HG03520 (cell line): ENCODE measurements around the gene AMMECR1.
"Not testable (repeated sequence)": the region's sequence is repeated elsewhere in the genome, so short reads cannot be mapped to it uniquely, and the experiment has no call there.

Experiments
- ATAC-seq: cut with Tn5 transposase; IDR thresholded peaks from one replicate; pipeline ENCODE4 v1.9.1; 2021; ENCODE audit warnings: mild to moderate bottlenecking, moderate library complexity; ENCODE audit not compliant: unreplicated experiment

Gene AMMECR1

DNA sequence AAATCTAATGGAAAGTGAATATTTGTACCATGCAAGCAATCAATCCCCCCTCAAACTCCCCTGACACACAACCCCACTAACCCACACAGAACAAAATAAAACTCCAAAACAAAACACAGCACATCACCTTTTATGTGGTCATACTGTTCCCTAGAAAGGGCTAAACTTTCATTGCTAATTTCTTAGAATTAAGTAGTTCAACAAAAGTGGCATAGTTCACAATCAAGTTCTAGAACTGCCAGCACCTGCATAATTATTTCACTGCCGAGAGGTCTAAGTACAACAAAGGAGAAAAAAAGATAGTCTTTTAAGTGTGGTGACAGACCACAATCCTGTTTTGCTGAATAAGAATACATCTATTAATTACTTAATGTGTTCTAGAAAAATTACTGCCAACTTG, 58.8 kb downstream of the AMMECR1 start:
- ATAC-seq = no peak

DNA sequence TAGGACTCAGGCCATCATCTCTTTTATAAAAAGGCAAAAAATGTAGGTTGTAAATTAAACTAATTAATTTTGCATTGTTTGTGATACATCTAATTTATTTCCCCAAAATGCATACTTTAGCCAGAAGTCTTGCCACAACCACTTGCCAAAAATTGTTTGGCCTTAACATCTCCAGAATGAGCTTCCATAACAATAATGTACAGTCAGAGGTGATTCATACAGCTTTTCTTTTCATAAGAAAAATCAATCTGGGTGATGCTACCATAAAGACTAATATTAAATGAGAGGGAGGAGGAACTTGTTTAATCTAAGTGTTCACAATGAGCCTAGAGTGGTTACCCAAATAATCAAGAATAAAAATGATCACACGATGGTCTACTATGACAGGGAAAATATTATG, 59.3 kb downstream of the AMMECR1 start:
- ATAC-seq = no peak

DNA sequence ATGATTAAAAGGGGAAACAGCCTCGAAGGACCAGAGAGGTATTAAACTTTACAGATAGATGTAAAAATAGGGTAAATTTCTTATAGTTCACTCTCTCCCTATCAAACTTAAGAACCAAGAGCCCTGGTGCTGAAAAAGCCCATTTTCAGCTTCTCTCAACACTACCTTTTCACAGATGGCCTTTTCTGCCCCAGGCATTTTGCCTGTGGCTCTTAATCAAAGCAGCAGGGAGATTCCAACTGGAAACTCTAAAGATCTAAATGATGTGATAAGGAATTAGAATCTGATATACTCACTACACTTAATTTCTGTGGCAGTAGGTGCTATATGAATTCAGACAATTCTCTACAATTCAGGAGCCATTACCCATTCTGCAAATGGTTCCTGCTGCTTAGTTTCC, 60.0 kb downstream of the AMMECR1 start:
- ATAC-seq = no peak

DNA sequence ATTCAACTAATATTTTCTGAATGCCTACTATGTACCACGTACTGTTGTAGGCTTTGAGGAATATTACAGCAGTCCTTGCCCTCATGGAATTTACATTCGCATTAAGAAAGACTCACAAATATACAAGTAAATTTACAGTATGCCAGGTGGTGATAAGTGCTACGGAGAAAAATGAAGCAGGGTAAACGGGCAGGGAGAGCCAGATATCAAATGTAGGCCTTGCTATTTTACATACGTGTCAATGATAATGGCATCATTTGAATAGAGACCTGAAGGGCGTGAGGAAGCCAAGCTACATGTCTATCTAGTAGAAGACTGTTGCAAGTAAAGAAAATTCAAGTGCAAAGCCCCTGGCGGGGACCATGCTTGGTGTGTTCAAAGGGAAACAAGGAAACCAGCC, 65.2 kb downstream of the AMMECR1 start:
- ATAC-seq = no peak

DNA sequence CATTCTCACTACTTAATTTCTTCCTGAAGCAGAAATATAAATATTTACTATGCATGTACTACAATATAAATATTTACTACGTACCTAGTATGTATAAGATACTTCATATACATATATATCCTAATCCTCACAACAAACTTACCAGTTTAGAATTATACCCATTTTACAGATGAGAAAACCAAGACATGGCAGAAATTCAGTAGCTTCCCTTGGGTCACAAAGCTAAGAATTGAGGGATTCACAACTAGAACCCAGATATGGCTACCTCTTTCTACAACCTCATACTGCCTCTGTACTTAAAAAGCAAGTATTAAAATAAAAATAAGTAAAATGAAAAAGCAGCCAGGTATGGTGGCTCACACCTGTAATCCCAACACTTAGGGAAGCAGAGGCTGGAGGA, 65.9 kb downstream of the AMMECR1 start:
- ATAC-seq = no peak

DNA sequence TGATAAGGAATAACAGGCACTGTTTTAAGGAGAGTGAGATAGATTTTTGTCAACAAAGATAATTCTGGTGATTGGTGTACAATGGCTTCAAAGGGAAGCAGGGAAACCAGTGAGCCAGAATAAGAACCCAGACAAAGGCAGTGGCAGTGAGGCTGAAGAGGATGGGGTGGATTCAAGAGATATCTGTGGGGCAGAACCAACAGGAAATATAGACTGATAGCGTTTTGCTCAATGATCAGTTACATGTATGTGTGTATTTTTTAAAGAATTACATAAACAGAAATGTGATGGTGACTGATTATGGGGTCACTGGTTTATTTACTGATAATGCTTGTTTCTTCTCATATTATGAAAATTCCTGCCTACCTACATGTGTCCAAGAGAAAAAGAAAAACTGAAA, 66.4 kb downstream of the AMMECR1 start:
- ATAC-seq = no peak

DNA sequence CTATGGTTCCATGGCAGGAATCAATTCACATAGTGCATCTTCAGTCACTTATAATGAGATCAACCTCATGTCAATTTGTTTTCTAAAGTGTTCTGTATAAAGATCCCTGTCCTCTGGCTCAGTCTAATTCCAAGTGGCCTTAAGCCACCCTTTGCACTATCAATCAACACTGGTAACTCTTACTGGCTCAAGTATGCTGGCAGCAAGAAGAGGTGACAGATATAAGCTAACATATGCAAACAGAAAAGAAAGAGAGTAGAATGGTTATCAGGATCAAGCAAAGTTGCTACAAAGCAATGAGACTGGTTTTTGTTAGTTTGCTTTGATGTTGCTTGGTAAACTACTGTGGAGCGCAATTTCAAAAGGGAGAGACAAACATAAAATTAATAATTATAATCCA, 67.0 kb downstream of the AMMECR1 start:
- no peak for ATAC-seq

DNA sequence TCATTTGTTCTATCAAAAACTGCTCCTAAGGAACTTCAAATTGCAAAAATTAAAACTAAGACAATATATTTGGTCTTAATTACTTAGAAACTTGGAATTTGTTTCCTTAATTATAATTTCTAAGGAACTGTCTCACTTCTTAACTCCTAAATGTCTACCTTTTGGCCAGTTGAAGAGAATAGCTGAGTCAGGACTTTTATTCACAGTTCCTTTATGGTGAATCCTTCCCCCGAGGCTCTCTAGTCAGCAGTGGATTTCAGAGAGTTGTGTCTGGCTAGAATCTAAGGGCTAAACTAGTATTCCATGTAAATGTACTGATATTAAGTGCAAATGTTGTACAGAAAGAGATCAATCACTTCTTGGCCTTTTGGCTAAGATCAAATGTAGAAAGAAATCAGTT, 69.3 kb downstream of the AMMECR1 start:
- no peak for ATAC-seq

DNA sequence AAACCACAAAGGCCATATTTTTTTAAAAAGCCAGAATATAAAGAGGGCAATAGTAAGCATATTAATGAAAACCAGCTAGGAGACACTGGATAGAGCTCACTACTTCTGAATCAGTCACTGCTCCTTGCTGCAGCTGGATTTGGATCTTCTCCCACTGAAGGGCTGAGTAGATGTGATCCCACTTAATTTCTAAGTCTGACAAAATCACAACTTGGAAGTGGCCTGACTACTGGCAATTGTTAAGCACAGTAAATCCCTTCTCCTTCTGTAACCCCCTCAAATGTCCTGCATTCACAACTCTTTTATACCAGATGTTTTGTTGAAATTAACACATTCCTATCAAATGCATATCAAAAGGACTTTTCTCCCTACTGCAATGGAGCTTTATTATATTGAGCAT, 72.9 kb downstream of the AMMECR1 start:
- ATAC-seq = no peak

DNA sequence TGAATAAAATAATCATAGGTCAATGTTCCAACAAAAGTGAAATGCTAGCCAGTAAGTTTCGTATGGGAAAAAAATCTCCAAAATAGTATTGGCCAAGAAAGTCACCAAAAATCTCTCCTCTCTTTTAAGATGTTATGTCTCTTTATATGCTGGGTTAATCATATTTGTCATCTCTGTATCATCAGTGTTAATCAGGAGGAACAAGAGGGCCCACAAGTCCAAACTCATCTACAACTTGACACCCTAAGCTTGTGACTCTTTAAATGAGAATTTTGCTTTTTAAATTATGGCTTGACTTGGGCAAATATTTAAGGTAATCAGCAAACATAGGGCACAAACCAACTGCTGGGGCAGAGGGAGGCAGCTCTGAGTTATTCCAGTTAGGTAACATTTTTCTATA, 75.5 kb downstream of the AMMECR1 start:
- no peak for ATAC-seq

DNA sequence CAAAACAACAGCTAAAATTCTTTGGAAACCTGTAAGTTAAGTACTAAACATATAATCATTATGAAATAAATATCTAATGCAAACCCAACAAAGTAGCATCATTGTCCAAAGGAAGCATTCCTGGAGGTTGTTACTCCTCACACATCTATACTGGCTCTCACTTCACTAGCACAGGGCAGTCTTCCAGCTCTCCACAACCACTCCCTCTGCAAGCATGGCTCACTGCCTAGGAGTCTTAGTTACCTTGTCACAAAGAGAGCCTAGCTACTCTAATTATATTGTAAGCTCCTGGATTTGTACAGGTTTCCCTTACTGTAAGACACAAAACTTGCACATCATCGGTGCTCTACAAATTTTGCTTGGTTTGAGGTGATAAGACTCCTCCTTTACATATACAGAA, 76.1 kb downstream of the AMMECR1 start:
- no peak for ATAC-seq

DNA sequence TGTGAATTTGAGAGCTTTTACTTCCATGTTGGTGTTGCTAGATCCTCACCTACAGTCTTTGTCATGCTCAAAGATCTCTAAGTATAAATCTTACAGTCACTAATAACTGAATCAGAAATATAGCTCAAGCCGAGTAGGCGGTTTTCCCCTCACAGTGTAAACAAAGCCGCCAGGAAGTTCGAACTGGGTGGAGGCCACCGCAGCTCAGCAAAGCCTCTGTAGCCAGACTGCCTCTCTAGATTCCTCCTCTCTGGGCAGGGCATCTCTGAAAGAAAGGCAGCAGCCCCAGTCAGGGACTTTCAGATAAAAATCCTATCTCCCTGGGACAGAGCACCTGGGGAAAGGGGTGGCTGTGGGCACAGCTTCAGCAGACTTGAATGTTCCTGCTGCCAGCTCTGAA, 79.6 kb downstream of the AMMECR1 start:
- not testable (repeated sequence) for ATAC-seq

DNA sequence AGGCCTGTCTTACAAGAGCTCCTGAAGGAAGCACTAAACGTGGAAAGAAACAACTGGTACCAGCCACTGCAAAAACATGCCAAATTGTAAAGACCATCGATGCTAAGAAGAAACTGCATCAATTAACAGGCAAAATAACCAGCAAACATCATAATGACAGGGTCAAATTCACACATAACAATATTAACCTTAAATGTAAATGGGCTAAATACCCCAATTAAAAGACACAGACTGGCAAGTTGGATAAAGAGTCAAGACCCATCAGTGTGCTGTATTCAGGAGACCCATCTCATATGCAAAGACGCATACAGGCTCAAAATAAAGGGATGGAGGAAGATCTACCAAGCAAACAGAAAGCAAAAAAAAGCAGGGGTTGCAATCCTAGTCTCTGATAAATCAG, 86.4 kb downstream of the AMMECR1 start:
- ATAC-seq = not testable (repeated sequence)

DNA sequence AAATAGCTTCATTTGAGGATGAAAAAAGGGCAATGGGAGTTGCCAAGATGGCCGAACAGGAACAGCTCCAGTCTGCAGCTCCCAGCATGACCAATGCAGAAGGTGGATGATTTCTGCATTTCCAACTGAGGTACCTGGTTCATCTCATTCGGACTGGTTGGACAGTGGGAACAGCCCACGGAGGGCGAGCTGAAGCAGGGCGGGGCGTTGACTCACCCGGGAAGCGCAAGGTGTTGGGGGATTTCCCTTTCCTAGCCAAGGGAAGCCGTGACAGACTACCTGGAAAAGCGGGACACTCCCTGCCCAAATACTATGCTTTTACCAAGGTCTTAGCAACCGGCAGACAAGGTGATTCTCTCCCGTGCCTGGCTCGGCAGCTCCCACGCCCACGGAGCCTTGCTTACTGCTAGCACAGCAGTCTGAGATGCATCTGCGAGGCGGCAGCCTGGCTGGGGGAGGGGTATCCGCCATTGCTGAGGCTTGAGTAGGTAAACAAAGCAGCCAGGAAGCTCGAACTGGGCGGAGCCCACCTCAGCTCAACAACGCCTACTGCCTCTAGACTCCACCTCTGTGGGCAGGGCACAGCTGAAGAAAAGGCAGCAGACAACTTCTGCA, 88.3 kb downstream of the AMMECR1 start:
- not testable (repeated sequence) for ATAC-seq

DNA sequence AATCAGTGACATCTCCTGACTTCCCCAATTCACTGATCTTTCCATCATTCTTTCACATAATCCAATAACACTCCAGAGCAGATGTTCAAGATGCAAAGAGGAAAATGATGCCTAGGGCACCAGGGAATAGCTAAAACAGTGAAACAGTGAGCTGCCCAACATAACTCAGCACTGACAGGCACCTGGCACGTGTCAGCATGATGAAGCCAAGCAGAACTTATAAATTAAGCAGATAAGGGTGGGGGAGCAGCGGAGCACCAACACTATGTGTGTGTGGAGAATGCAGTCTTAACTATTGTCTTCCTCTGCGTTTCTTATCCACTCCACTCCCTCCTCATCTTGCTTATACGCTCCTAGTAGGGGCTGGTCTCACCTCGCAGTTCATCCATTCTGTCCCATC, 89.4 kb downstream of the AMMECR1 start:
- ATAC-seq = no peak

DNA sequence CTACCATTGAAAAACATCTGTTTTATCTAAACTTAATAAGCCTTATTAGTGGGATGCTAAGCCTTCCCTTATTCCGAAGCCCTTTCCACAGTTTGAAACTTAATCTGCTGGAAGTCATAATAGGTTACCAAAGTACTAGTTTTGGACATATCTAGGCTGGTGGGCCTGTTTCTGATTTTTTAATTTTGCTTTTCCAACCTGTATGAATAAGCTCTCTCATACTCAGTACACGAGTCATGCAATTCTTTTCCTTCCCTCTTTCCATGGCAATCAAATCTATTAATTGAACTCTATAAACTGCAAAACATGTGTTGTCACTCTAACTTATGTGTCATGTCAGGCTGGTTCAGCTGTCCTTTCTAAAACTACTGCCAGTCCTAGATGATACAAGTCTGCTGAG, 91.0 kb downstream of the AMMECR1 start:
- ATAC-seq = no peak

DNA sequence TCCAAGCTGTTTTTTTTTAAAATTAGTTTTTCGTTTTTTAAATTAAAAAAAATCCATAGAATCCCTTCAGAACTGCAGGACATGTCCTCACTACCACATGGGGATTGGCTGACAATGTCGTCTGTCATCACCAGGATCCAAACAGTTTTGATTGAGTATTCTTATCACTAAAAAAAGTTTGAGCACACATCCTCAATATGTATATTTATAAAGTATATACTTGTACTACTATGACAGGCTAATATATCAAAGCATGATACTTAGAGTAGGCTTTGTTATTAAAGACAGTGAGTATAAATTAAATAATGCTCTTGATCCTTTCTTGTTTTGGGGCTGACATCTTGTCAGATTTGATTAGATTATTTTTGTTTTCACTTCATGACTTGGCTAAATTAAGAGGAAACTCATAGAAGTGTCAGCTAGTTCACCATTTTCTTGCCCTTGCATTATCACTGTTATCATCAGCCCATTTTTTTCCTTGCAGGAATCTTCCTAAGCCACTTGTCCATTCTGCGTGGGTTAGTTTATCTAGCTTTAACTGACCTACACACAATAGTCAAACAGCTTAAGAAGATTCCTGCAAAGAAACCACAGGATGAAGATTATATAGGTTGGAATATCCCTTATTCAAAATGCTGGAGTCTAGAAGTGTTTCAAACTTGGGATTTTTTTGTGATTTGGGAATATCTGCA, 92.8 kb downstream of the AMMECR1 start:
- ATAC-seq = no peak

DNA sequence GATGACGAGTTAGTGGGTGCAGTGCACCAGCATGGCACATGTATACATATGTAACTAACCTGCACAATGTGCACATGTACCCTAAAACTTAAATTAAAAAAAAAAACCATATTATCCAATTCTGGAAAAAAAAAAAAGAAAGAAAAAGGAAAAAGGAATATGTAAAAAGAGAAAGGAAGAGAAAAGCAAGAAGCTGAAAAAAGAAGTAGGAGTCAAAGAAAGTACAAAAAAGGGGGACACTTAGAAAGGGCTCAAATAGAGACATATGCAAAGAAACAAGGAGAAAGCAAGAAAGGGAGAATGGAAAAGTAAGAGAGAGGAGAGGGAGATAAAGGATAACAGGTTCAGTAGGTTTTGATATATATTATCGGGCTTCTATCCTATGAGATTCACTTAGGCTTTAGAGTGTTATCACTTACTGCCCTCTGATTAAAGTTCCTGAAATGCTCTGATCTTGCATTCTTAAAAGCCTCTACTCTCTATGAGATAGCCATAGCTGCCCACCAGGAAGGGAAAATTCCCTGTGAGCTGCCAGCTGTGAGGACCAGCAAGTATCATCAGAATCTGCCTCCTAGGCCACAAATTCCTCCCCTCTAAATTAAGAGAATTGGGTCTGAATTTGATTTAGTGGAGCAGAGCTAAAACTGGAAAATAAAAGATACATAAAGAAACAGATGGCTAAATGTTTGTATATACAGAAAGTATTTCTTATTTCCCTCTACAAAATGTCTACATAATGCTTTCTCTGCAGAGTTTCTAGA, 95.2 kb downstream of the AMMECR1 start:
- ATAC-seq = no peak

DNA sequence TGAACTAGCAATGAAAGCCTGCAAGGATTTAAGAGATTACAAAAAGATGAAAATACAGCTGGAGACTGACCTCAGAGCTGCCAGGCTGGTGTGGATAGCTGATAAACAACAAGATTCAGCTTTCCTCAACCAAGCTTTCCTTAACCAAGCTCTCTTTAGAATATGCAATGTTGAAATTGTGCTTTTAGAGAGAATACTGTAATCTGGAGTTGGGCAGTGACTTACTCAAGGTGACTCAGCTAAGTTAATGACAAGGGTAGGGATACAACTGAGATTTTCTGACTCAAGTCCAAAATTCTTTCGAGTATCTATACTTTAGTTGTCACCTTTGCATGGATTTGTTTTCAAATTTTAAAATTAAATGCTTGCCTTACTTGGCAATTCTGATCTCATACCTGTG, 98.0 kb downstream of the AMMECR1 start:
- no peak for ATAC-seq

DNA sequence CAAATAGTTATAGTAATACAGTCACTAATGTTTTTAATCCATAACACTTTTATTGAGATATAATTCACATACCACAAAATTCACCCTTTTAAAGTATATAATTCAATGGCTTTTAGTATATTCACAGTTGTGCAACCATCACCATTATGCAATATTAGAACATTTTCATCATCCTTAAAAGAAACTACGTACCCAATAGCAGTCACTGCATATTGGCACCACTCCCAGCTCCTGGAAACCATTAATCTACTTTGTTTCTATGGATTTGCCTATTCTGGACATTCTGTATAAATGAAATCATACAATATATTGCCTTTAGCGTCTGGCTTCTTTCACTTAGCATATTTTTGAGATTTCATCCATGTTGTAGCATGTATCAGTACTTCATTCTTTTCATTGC, 99.3 kb downstream of the AMMECR1 start:
- ATAC-seq = no peak

DNA sequence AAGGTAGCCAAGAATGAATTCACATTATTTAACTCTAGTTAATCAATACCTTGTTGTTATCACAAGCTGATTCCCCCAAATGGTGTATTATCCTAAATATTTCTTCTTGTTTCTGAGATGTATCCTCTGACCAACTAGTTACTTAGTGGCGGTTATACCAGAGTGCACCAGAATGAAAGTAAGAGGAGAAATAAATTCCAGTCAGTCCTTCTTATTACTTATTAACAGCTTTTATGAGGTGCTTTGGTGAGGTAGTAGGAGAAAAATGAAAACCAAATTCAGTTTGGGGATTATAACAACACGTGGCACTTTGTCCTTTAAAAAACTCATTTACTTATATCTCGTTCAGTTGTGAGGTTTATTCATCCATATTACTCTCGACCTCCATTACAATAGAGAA, 101.9 kb downstream of the AMMECR1 start:
- no peak for ATAC-seq

DNA sequence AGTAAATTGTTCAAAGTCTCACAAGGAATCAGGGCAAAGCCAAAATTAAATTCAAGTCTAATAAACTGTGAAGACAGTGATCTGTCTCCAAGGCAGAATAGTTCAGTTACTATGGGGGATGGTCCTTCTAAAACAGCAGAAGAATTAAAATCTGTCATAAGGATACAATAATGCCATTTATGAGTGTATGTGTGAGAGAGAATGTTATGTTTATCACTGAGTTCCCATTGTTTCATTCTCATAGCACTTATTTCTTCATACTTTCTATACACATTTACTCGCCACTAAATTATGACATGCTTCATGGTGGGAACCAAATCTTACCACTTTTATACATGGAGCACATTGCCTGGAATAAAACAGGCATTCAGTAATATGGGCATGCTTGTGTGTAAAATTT, 102.5 kb downstream of the AMMECR1 start:
- no peak for ATAC-seq
